ENCODE results near the gene MIB1. TPM values are rescaled to one million over a fixed set of nuclear protein-coding genes. Genes with fewer than 3 reads are reported as not detected.
A peak's percentile ranks its signal among the peaks of the same experiment; 100 is the strongest.

MIB1 gene
- total RNA-seq, 1 donor from 2014 or later = 228 TPM

DNA sequence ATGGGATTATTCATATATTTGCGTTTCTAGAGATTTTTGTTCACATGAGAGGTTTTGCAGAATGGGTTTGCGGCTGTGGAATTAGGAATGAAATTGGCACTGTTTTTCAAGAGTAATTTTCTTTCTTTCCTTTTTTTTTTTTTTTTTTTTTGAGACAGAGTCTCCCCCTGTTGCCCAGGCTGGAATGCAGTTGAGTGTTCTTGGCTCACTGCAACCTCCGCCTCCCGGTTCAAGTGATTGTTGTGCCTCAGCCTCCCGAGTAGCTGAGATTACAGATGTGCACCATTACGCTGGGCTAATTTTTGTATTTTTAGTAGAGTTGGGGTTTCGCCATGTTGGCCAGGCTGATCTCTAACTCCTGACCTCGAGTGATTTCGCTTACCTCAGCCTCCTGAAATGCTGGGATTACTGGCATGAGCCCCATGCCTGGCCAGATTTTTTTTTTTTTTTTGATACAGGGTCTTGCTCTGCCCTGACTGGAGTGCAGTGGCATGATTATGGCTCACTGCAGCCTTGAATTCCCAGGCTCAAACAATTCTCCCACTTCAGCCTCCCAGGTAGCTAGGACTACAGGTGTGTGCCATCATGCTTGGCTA lies 65.3 kb downstream of the MIB1 start:
- Mint-ChIP-seq H3K9me3 (ENCODE audit: unreplicated experiment) (peaks cover 2% of the 10 kb centered on the region), H3K4me3 (ENCODE audit: unreplicated experiment) (no peak overlapping the region), H3K27ac (ENCODE audit: unreplicated experiment) (no peak overlapping the region), H3K36me3 (ENCODE audit: unreplicated experiment) (peaks cover 21% of the 10 kb centered on the region), H3K4me1 (ENCODE audit: low read depth, unreplicated experiment) (peaks cover 2% of the 10 kb centered on the region), H3K27me3 (ENCODE audit: unreplicated experiment) (no peaks in the 10 kb centered on the region)
- TF ChIP-seq, protein P1, sequence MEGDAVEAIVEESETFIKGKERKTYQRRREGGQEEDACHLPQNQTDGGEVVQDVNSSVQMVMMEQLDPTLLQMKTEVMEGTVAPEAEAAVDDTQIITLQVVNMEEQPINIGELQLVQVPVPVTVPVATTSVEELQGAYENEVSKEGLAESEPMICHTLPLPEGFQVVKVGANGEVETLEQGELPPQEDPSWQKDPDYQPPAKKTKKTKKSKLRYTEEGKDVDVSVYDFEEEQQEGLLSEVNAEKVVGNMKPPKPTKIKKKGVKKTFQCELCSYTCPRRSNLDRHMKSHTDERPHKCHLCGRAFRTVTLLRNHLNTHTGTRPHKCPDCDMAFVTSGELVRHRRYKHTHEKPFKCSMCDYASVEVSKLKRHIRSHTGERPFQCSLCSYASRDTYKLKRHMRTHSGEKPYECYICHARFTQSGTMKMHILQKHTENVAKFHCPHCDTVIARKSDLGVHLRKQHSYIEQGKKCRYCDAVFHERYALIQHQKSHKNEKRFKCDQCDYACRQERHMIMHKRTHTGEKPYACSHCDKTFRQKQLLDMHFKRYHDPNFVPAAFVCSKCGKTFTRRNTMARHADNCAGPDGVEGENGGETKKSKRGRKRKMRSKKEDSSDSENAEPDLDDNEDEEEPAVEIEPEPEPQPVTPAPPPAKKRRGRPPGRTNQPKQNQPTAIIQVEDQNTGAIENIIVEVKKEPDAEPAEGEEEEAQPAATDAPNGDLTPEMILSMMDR (IDR thresholded peaks at IDR 0.05; ENCODE audit: partially characterized antibody, unreplicated experiment) = no peak
- no peak for DNase-seq

DNA sequence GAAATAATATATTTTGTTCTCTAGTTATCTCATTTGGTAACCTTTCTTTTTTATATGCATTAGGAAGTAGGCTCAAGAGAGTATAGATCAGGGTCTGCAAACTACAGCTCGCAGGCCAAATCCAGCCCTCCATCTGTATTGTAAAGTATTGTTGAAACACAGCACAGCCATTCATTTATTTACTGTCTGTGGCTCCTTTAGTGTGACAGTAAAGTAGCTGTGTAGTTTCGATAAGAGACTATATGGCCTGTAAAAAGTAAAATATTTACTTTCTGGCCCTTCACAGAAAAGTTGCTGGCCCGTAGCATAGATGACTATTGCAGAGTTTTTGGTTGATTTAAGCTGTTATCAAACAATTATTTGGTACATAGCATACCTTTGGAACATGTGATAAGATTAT lies 67.6 kb downstream of the MIB1 start:
- H3K27me3 Mint-ChIP-seq (ENCODE audit: unreplicated experiment) = no peaks in the 10 kb centered on the region
- TF ChIP-seq, protein P1 (IDR thresholded peaks at IDR 0.05; ENCODE audit: partially characterized antibody, unreplicated experiment) = no peak
- peaks cover 3% of the 10 kb centered on the region for H3K4me1 Mint-ChIP-seq (ENCODE audit: low read depth, unreplicated experiment)
- no peak for DNase-seq
- H3K27ac Mint-ChIP-seq (ENCODE audit: unreplicated experiment) = no peak overlapping the region
- no peak overlapping the region for H3K4me3 Mint-ChIP-seq (ENCODE audit: unreplicated experiment)
- peaks cover 2% of the 10 kb centered on the region for H3K9me3 Mint-ChIP-seq (ENCODE audit: unreplicated experiment)
- H3K36me3 Mint-ChIP-seq (ENCODE audit: unreplicated experiment) = peaks cover 21% of the 10 kb centered on the region

DNA sequence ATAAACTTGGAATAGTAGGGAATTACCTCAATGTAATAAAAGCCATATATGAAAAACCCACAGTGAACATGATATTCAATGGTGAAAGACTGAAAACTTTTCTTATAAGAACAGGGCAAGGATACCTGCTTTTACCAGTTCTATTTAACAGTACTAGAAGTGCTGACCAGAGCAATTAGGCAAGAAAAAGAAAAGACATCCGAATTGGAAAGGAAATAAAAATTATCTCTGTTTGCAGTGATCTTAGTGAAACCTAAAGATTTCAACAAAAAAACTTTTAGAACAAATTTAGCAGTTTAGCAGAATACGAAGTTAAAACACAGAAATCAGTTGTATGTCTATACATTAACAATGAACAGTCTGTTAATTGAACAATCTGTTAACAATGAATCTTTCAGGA lies 69.1 kb downstream of the MIB1 start:
- TF ChIP-seq, protein P1 (IDR thresholded peaks at IDR 0.05; ENCODE audit: partially characterized antibody, unreplicated experiment) = no peak
- H3K4me1 Mint-ChIP-seq (ENCODE audit: low read depth, unreplicated experiment) = peaks cover 3% of the 10 kb centered on the region
- H3K9me3 Mint-ChIP-seq (ENCODE audit: unreplicated experiment) = peaks cover 2% of the 10 kb centered on the region
- H3K4me3 Mint-ChIP-seq (ENCODE audit: unreplicated experiment) = no peak overlapping the region
- DNase-seq = no peak
- no peak overlapping the region for H3K27ac Mint-ChIP-seq (ENCODE audit: unreplicated experiment)
- H3K27me3 Mint-ChIP-seq (ENCODE audit: unreplicated experiment) = peaks cover 4% of the 10 kb centered on the region
- peaks cover 21% of the 10 kb centered on the region for H3K36me3 Mint-ChIP-seq (ENCODE audit: unreplicated experiment)

DNA sequence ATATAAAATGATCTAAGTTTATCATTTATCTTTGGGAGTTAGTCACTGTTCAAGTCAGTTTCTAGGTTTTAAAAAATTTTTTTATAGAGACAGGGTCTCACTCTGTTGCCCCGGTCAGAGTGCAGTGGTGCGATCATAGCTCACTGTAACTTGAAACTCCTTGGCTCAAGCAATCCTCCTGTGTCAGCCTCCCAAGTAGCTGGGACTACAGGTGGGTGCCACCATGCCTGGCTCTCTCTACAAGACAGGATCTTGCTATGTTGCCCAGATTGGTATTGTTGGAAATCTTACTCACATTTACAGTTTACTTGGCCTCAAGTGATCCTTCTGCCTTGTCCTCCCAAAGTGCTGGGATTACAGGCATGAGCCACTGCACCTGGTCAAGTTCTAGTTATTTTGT lies 74.5 kb downstream of the MIB1 start:
- Mint-ChIP-seq H3K9me3 (ENCODE audit: unreplicated experiment) (peaks cover 3% of the 10 kb centered on the region), H3K4me3 (ENCODE audit: unreplicated experiment) (no peak overlapping the region), H3K27me3 (ENCODE audit: unreplicated experiment) (peaks cover 5% of the 10 kb centered on the region), H3K4me1 (ENCODE audit: low read depth, unreplicated experiment) (peaks cover 3% of the 10 kb centered on the region), H3K27ac (ENCODE audit: unreplicated experiment) (no peak overlapping the region), H3K36me3 (ENCODE audit: unreplicated experiment) (peaks cover 4% of the 10 kb centered on the region)
- no peak for DNase-seq
- TF ChIP-seq, protein P1 (IDR thresholded peaks at IDR 0.05; ENCODE audit: partially characterized antibody, unreplicated experiment) = no peak

DNA sequence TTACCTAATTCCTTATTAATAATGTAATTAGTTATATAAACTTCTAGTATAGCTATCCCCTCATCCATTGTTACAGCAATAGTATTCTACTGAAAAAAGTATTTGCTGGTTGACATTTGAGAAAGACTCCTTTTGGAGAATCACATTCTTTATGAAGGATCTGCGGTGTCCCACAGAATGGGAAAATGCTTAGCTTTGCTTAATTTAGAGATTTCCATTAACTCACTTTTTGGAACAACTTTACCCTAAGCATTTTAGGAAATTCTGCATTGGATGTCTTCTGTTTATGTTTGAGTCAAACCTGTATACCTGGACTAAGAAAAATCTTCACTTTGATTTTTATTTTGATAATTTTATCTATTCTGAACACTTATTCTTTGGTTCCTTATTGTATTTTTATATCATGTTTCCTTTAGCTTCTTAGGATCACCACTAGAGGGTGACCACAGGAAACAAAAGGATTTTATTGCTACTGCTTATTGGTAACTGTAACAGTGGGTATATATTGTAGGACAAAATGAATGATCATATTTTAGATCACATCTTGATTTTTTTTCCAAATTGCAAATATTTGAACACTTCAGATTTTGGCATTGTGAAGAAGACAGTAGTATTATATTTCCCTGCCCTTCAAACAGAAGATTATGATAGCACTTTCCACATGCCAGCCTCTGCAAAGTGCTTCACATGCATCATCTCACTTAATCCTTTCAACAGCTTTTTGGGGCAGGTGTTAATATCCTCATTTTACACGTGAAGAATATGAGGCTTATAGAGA lies 79.6 kb downstream of the MIB1 start:
- Mint-ChIP-seq H3K9me3 (ENCODE audit: unreplicated experiment) (peaks cover 3% of the 10 kb centered on the region), H3K36me3 (ENCODE audit: unreplicated experiment) (no peaks in the 10 kb centered on the region), H3K4me1 (ENCODE audit: low read depth, unreplicated experiment) (peaks cover 3% of the 10 kb centered on the region), H3K27ac (ENCODE audit: unreplicated experiment) (no peak overlapping the region), H3K27me3 (ENCODE audit: unreplicated experiment) (peaks cover 3% of the 10 kb centered on the region), H3K4me3 (ENCODE audit: unreplicated experiment) (no peak overlapping the region)
- TF ChIP-seq, protein P1 (IDR thresholded peaks at IDR 0.05; ENCODE audit: partially characterized antibody, unreplicated experiment) = peak; percentile 67
- DNase-seq = no peak
